A549 (cell line): Measurements from ENCODE around the gene MYH15.

Source experiments
- CHD4 ChIP-seq: fragments of 200-600 bp; sonication (generic); IDR thresholded peaks from 2 replicates; pipeline ENCODE4 v1.6.1; 2016; ENCODE audit warnings: antibody characterized with exemption, mild to moderate bottlenecking, borderline replicate concordance
- POLR2AphosphoS2 ChIP-seq: conservative IDR thresholded peaks from 2 replicates; pipeline ENCODE4 v1.6.1; 2012; ENCODE audit warnings: low read length, improper control_type of control experiment, inconsistent platforms
- RFX5 ChIP-seq: fragments of 450-650 bp; IDR thresholded peaks from 2 replicates; pipeline ENCODE4 v1.7.1; 2014; ENCODE audit warnings: antibody characterized with exemption, mild to moderate bottlenecking, moderate library complexity
- TF ChIP-seq, protein P1 (sequence below): fragments of >200 bp; sonication (Bioruptor Twin); formaldehyde crosslinking; IDR thresholded peaks from 3 replicates; pipeline ENCODE4 v1.5.1; 2016

DNA sequence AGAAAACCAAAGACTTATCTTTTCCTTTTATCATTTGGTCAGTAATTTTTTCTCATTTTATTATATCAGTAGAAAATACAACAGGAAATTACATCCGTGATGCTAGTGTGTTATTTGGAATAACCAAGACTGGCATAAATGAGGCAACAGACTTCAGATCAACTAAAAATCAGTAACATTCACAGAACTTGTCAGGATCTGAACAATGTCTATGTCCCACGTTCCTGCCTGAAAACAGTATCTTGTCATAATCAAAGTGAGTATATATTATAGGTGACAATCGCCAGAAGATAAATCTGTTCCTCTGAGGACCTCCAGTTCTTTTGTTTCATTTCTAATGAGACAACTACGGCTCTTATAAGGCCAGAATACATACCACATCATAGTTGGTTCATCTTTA lies 41.8 kb downstream of the MYH15 start:
- no peak for TF ChIP-seq POLR2AphosphoS2
- no peak for TF ChIP-seq CHD4
- TF ChIP-seq, protein P1, sequence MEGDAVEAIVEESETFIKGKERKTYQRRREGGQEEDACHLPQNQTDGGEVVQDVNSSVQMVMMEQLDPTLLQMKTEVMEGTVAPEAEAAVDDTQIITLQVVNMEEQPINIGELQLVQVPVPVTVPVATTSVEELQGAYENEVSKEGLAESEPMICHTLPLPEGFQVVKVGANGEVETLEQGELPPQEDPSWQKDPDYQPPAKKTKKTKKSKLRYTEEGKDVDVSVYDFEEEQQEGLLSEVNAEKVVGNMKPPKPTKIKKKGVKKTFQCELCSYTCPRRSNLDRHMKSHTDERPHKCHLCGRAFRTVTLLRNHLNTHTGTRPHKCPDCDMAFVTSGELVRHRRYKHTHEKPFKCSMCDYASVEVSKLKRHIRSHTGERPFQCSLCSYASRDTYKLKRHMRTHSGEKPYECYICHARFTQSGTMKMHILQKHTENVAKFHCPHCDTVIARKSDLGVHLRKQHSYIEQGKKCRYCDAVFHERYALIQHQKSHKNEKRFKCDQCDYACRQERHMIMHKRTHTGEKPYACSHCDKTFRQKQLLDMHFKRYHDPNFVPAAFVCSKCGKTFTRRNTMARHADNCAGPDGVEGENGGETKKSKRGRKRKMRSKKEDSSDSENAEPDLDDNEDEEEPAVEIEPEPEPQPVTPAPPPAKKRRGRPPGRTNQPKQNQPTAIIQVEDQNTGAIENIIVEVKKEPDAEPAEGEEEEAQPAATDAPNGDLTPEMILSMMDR: no peak
- TF ChIP-seq RFX5: no peak
